Measurements from ENCODE around the gene ZNF783. TPM values are rescaled to one million over a fixed set of nuclear protein-coding genes. Genes with fewer than 3 reads are reported as not detected.
A peak's percentile ranks its signal among the peaks of the same experiment; 100 is the strongest.

ZNF783 gene
- total and polyA plus RNA-seq, 2 of the 8 experiments (the other 6 are each of a cell fraction or from before 2014, with no cell fraction given) = 7.3 to 8.2 TPM

GRCh38 chr7:149261829-149262617, at the start of gene ZNF783 (continued):
- TF ChIP-seq SRF (IDR thresholded peaks at IDR 0.05; ENCODE audit: low read depth, low read length) (peak; percentile 30; the same call in 1 of the 2 replicates), KDM4A (IDR thresholded peaks at IDR 0.05; ENCODE audit: low read depth, low read length, severe bottlenecking) (peak; percentile 84), CREB1 (IDR thresholded peaks at IDR 0.05) (peak; percentile 67), RXRA (IDR thresholded peaks at IDR 0.05; ENCODE audit: insufficient read depth, low read depth, low read length) (no peak), POU5F1 (IDR thresholded peaks at IDR 0.05; ENCODE audit: low read depth, low read length) (no peak), ATF3 (IDR thresholded peaks at IDR 0.05; ENCODE audit: insufficient read depth, low read depth, low read length) (peak; percentile 57; the same call in 1 of the 2 replicates), MAX (IDR thresholded peaks at IDR 0.05) (peak; percentile 99), EZH2 (IDR thresholded peaks at IDR 0.05; ENCODE audit: low read depth, low read length, severe bottlenecking) (no peak), HDAC2 (IDR thresholded peaks at IDR 0.05; ENCODE audit: borderline replicate concordance in 1 of 2, low read depth in 2 of 2, low read length in 2 of 2) (peak; percentile 50 to 56; a peak in 3 of 4 replicates), SP1 (IDR thresholded peaks at IDR 0.05; ENCODE audit: low read depth, low read length) (no peak), TAF7 (optimal IDR thresholded peaks at IDR 0.05; ENCODE audit: borderline replicate concordance, low read depth, low read length) (peak; percentile 55), SIN3A (conservative IDR thresholded peaks at IDR 0.05 in 1 of 2, IDR thresholded peaks at IDR 0.05 in 1 of 2; ENCODE audit: low read depth in 1 of 2, low read length in 2 of 2) (peak in 1 of 2 experiments; percentile 44; a peak in 1 of 4 replicates), SP2 (IDR thresholded peaks at IDR 0.05; ENCODE audit: low read length) (no peak), GABPA (IDR thresholded peaks at IDR 0.05; ENCODE audit: borderline replicate concordance, insufficient read depth, low read length) (0 out of 2 replicates have a peak, but pooled peaks have one; percentile 23), SUZ12 (IDR thresholded peaks at IDR 0.05; ENCODE audit: low read length) (no peak; the same call in 1 of the 2 replicates), TAF1 (IDR thresholded peaks at IDR 0.05; ENCODE audit: low read depth, low read length) (peak; percentile 82), JUN (IDR thresholded peaks at IDR 0.05; ENCODE audit: low read depth, low read length) (no peak), CBX5 (IDR thresholded peaks at IDR 0.05; ENCODE audit: low read depth, low read length) (no peak), POLR2A (IDR thresholded peaks at IDR 0.05; ENCODE audit: control extremely low read depth in 1 of 2, low read depth in 2 of 2, low read length in 2 of 2) (peak; percentile 46 to 75), KDM5A (IDR thresholded peaks at IDR 0.05; ENCODE audit: low read length) (no peak), MAFK (IDR thresholded peaks at IDR 0.05; ENCODE audit: low read depth, low read length) (no peak), RFX5 (IDR thresholded peaks at IDR 0.05; ENCODE audit: borderline replicate concordance, low read depth, low read length) (no peak), ZNF274 (IDR thresholded peaks at IDR 0.05; ENCODE audit: borderline replicate concordance, extremely low read depth, low read length) (no peak)

All from H1 (cell line).